ENCODE measurements around the gene TAS2R1.

GRCh38 chr5:9589049-9589835, 40.9 kb downstream of the TAS2R1 start:
- TF ChIP-seq CTCF (IDR thresholded peaks at IDR 0.05) (no peak), HMGXB4 (CRISPR knock-in tag; IDR thresholded peaks at IDR 0.05) (no peak), ZNF121 (CRISPR knock-in tag; IDR thresholded peaks at IDR 0.05) (no peak), NR2C2 (CRISPR knock-in tag; IDR thresholded peaks at IDR 0.05) (no peak), CREB1 (CRISPR knock-in tag; IDR thresholded peaks at IDR 0.05) (no peak), MXD4 (CRISPR knock-in tag; IDR thresholded peaks at IDR 0.05; ENCODE audit: borderline replicate concordance) (no peak), PREB (CRISPR knock-in tag; IDR thresholded peaks at IDR 0.05; ENCODE audit: borderline replicate concordance) (no peak), MAX (CRISPR knock-in tag; IDR thresholded peaks at IDR 0.05) (no peak), ARID4B (CRISPR knock-in tag; IDR thresholded peaks at IDR 0.05; ENCODE audit: borderline replicate concordance) (no peak), ESRRA (CRISPR knock-in tag; IDR thresholded peaks at IDR 0.05; ENCODE audit: borderline replicate concordance) (no peak), NFE2L1 (CRISPR knock-in tag; IDR thresholded peaks at IDR 0.05) (no peak)
